ENCODE data around the gene MAPRE3. TPM values are rescaled to one million over a fixed set of nuclear protein-coding genes. Genes with fewer than 3 reads are reported as not detected.
A peak's percentile ranks its signal among the peaks of the same experiment; 100 is the strongest.

Gene MAPRE3
- total and polyA plus RNA-seq, 9 of the 15 experiments (the other 6 are each of a cell fraction or from before 2014, with no cell fraction given) = 0.70 to 43.2 (median 12.6) TPM

DNA sequence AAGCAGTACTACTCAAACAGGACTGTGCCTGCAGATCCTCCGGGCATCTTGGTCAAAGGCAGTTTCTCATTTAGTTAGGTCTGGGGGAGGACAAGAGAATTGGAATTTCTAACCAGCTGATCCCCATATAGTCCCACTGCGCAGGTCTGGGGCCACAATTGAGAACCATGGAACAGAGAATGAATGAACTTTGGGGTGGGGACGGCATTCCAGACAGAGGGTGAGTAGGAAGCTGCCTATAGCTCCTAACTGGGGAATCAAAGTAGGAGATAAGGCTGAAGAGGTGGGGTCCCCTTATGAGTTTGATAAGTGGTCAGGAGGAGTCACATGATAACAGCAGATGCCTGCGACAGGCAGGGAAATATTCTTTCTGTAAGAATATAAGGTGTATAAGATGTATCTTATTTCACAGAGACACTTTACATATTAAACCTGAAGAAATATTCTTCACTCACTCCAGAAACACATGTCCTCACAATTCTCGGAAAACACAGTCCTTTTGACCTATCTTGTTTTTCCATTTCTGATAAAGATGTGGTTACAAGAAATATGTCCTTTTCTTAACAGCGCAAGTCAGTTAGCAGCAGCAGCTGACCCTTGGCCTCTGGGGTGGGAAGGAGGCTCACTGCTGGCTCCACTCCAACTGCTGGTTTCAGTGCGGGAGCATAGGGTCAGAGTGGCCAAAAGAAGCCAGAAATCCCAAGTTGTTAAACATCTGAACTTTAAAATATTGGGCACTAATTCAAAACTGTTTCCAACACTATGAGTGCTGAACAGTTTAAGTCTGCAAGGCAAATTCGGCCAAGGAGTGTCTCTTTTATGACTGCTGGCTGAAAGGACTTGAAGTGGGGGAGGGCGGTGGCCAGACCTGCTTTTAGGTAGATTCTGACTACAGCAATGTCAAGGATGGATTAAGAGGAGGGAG is 49.8 kb downstream of the MAPRE3 start (continued):
- TF ChIP-seq, protein P1, sequence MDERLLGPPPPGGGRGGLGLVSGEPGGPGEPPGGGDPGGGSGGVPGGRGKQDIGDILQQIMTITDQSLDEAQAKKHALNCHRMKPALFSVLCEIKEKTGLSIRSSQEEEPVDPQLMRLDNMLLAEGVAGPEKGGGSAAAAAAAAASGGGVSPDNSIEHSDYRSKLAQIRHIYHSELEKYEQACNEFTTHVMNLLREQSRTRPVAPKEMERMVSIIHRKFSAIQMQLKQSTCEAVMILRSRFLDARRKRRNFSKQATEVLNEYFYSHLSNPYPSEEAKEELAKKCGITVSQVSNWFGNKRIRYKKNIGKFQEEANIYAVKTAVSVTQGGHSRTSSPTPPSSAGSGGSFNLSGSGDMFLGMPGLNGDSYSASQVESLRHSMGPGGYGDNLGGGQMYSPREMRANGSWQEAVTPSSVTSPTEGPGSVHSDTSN (CRISPR knock-in tag; IDR thresholded peaks at IDR 0.05; ENCODE audit: low read depth) = no peak
- TF ChIP-seq, protein P1 (tag; conservative IDR thresholded peaks at IDR 0.05; ENCODE audit: low read depth) = peak; percentile 72
- TF ChIP-seq, protein P2, sequence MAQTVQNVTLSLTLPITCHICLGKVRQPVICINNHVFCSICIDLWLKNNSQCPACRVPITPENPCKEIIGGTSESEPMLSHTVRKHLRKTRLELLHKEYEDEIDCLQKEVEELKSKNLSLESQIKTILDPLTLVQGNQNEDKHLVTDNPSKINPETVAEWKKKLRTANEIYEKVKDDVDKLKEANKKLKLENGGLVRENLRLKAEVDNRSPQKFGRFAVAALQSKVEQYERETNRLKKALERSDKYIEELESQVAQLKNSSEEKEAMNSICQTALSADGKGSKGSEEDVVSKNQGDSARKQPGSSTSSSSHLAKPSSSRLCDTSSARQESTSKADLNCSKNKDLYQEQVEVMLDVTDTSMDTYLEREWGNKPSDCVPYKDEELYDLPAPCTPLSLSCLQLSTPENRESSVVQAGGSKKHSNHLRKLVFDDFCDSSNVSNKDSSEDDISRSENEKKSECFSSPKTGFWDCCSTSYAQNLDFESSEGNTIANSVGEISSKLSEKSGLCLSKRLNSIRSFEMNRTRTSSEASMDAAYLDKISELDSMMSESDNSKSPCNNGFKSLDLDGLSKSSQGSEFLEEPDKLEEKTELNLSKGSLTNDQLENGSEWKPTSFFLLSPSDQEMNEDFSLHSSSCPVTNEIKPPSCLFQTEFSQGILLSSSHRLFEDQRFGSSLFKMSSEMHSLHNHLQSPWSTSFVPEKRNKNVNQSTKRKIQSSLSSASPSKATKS (CRISPR knock-in tag; IDR thresholded peaks at IDR 0.05) = no peak
- peak; percentile 58; the same call in 1 of the 2 replicates for TF ChIP-seq GABPA (tag; conservative IDR thresholded peaks at IDR 0.05; ENCODE audit: low read depth)
- TF ChIP-seq ZKSCAN8 (CRISPR knock-in tag; IDR thresholded peaks at IDR 0.05) = no peak
- TF ChIP-seq, protein P3, sequence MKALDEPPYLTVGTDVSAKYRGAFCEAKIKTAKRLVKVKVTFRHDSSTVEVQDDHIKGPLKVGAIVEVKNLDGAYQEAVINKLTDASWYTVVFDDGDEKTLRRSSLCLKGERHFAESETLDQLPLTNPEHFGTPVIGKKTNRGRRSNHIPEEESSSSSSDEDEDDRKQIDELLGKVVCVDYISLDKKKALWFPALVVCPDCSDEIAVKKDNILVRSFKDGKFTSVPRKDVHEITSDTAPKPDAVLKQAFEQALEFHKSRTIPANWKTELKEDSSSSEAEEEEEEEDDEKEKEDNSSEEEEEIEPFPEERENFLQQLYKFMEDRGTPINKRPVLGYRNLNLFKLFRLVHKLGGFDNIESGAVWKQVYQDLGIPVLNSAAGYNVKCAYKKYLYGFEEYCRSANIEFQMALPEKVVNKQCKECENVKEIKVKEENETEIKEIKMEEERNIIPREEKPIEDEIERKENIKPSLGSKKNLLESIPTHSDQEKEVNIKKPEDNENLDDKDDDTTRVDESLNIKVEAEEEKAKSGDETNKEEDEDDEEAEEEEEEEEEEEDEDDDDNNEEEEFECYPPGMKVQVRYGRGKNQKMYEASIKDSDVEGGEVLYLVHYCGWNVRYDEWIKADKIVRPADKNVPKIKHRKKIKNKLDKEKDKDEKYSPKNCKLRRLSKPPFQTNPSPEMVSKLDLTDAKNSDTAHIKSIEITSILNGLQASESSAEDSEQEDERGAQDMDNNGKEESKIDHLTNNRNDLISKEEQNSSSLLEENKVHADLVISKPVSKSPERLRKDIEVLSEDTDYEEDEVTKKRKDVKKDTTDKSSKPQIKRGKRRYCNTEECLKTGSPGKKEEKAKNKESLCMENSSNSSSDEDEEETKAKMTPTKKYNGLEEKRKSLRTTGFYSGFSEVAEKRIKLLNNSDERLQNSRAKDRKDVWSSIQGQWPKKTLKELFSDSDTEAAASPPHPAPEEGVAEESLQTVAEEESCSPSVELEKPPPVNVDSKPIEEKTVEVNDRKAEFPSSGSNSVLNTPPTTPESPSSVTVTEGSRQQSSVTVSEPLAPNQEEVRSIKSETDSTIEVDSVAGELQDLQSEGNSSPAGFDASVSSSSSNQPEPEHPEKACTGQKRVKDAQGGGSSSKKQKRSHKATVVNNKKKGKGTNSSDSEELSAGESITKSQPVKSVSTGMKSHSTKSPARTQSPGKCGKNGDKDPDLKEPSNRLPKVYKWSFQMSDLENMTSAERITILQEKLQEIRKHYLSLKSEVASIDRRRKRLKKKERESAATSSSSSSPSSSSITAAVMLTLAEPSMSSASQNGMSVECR (CRISPR knock-in tag; IDR thresholded peaks at IDR 0.05) = no peak
- TF ChIP-seq ZNF217 (CRISPR knock-in tag; IDR thresholded peaks at IDR 0.05) = no peak
- TF ChIP-seq TBP (optimal IDR thresholded peaks at IDR 0.05; ENCODE audit: low read depth, low read length) = no peak
- TF ChIP-seq, protein P4, sequence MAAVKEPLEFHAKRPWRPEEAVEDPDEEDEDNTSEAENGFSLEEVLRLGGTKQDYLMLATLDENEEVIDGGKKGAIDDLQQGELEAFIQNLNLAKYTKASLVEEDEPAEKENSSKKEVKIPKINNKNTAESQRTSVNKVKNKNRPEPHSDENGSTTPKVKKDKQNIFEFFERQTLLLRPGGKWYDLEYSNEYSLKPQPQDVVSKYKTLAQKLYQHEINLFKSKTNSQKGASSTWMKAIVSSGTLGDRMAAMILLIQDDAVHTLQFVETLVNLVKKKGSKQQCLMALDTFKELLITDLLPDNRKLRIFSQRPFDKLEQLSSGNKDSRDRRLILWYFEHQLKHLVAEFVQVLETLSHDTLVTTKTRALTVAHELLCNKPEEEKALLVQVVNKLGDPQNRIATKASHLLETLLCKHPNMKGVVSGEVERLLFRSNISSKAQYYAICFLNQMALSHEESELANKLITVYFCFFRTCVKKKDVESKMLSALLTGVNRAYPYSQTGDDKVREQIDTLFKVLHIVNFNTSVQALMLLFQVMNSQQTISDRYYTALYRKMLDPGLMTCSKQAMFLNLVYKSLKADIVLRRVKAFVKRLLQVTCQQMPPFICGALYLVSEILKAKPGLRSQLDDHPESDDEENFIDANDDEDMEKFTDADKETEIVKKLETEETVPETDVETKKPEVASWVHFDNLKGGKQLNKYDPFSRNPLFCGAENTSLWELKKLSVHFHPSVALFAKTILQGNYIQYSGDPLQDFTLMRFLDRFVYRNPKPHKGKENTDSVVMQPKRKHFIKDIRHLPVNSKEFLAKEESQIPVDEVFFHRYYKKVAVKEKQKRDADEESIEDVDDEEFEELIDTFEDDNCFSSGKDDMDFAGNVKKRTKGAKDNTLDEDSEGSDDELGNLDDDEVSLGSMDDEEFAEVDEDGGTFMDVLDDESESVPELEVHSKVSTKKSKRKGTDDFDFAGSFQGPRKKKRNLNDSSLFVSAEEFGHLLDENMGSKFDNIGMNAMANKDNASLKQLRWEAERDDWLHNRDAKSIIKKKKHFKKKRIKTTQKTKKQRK (IDR thresholded peaks at IDR 0.05; ENCODE audit: borderline replicate concordance, low read depth, low read length) = no peak
- TF ChIP-seq POLR2A (conservative IDR thresholded peaks at IDR 0.05) = no peak
- no peak for TF ChIP-seq NUFIP1 (IDR thresholded peaks at IDR 0.05; ENCODE audit: partially characterized antibody)
- no peak for TF ChIP-seq ZNF316 (IDR thresholded peaks at IDR 0.05)
- TF ChIP-seq PHTF2 (CRISPR knock-in tag; IDR thresholded peaks at IDR 0.05) = 0 out of 2 replicates have a peak, but pooled peaks have one; percentile 23

Measured in K562 (cell line).